Astrocyte (in vitro differentiated cells and primary cell): ENCODE results near the gene UBE2E3. TPM values are rescaled to one million over a fixed set of nuclear protein-coding genes. Genes with fewer than 3 reads are reported as not detected.

Source experiments
- DNase-seq: peaks from one replicate; pipeline ENCODE4 v3.0.0-alpha.2; 2010; ENCODE audit warnings: low read depth
- FAIRE-seq: peaks from 2 replicates; lab custom pipeline; 2011; peaks lifted over from hg19 to GRCh38; lab: Jason Lieb, UNC
- H2AFZ ChIP-seq: 2 replicates; pipeline ENCODE4 v1.6.0; 2012; ENCODE audit warnings: low read depth, low read length, inconsistent platforms
- H3K27ac ChIP-seq: 2 replicates; pipeline ENCODE4 v1.5.1; 2011; ENCODE audit warnings: low read depth, low read length, inconsistent platforms
- H3K27me3 ChIP-seq: 2 replicates; pipeline ENCODE4 v1.6.0; 2011; ENCODE audit warnings: low read length, inconsistent platforms; ENCODE audit not compliant: insufficient read depth
- H3K36me3 ChIP-seq: 2 replicates; pipeline ENCODE4 v1.5.1; 2011; ENCODE audit warnings: low read length, inconsistent platforms; ENCODE audit not compliant: insufficient read depth
- H3K4me1 ChIP-seq: 2 replicates; pipeline ENCODE4 v1.5.1; 2011; ENCODE audit warnings: low read length, inconsistent platforms; ENCODE audit not compliant: insufficient read depth
- H3K4me2 ChIP-seq: 2 replicates; pipeline ENCODE4 v1.6.0; 2012; ENCODE audit warnings: low read length, inconsistent platforms
- H3K4me3 ChIP-seq: 2 replicates; pipeline ENCODE4 v1.5.1; 2011; ENCODE audit warnings: low read depth, mild to moderate bottlenecking, low read length, inconsistent platforms; ENCODE audit not compliant: insufficient read depth
- H3K79me2 ChIP-seq: 2 replicates; pipeline ENCODE4 v1.6.0; 2012; ENCODE audit warnings: mild to moderate bottlenecking, low read length, inconsistent platforms; ENCODE audit not compliant: insufficient read depth
- H3K9ac ChIP-seq: 2 replicates; pipeline ENCODE4 v1.6.0; 2012; ENCODE audit warnings: mild to moderate bottlenecking, low read length, inconsistent platforms
- H3K9me3 ChIP-seq: 2 replicates; pipeline ENCODE4 v1.5.1; 2012; ENCODE audit warnings: low read depth, mild to moderate bottlenecking, low read length, inconsistent platforms; ENCODE audit not compliant: insufficient read depth
- H4K20me1 ChIP-seq: 2 replicates; pipeline ENCODE4 v1.6.0; 2012; ENCODE audit warnings: low read length, inconsistent platforms; ENCODE audit not compliant: insufficient read depth
- H3K27ac Mint-ChIP-seq: one replicate; pipeline ENCODE4 v1.8.0; 2021; ENCODE audit warnings: mild to moderate bottlenecking, mixed read lengths; ENCODE audit not compliant: unreplicated experiment
- H3K27me3 Mint-ChIP-seq: one replicate; pipeline ENCODE4 v1.8.0; 2021; ENCODE audit warnings: low read depth, mixed read lengths; ENCODE audit not compliant: unreplicated experiment
- H3K36me3 Mint-ChIP-seq: one replicate; pipeline ENCODE4 v1.8.0; 2021; ENCODE audit warnings: low read depth, mixed read lengths; ENCODE audit not compliant: unreplicated experiment
- H3K4me1 Mint-ChIP-seq: one replicate; pipeline ENCODE4 v1.8.0; 2021; ENCODE audit warnings: low read depth, mixed read lengths; ENCODE audit not compliant: unreplicated experiment
- H3K4me3 Mint-ChIP-seq: one replicate; pipeline ENCODE4 v1.8.0; 2021; ENCODE audit warnings: mild to moderate bottlenecking, moderate library complexity, mixed read lengths; ENCODE audit not compliant: unreplicated experiment
- H3K9me3 Mint-ChIP-seq: one replicate; pipeline ENCODE4 v1.8.0; 2021; ENCODE audit warnings: mild to moderate bottlenecking, mixed read lengths; ENCODE audit not compliant: unreplicated experiment
- CTCF ChIP-seq: IDR thresholded peaks from 2 replicates; pipeline ENCODE4 v1.5.1; 2011; ENCODE audit warnings: low read depth, mild to moderate bottlenecking, inconsistent platforms, low read length, moderate library complexity; ENCODE audit not compliant: insufficient read depth
- EZH2 ChIP-seq: IDR thresholded peaks from 2 replicates; pipeline ENCODE4 v1.6.1; 2012; ENCODE audit warnings: mild to moderate bottlenecking, low read length, inconsistent platforms; ENCODE audit not compliant: insufficient read depth
- total RNA-seq: library from RNA; stranded (reverse); gene quantifications from 2 replicates; pipeline ENCODE4 v1.2.1, GENCODE V29; 2021

The UBE2E3 gene
- total RNA-seq, 1 donor from 2014 or later = 140 TPM

GRCh38 chr2:181095486-181095885 lies 115.1 kb downstream of the UBE2E3 start:
- Histone ChIP-seq H4K20me1 (no peaks in the 10 kb centered on the region), H3K79me2 (no peaks in the 10 kb centered on the region), H3K36me3 (no peaks in the 10 kb centered on the region), H3K9ac (no peak overlapping the region), H3K4me3 (no peak overlapping the region), H3K4me1 (no peaks in the 10 kb centered on the region), H3K9me3 (no peaks in the 10 kb centered on the region), H3K27ac (no peak overlapping the region), H3K27me3 (no peaks in the 10 kb centered on the region), H2AFZ (no peak overlapping the region), H3K4me2 (no peak overlapping the region)
- no peak for TF ChIP-seq EZH2
- no peak for TF ChIP-seq CTCF
- Mint-ChIP-seq H3K9me3 (peaks cover 19% of the 10 kb centered on the region), H3K4me3 (no peak overlapping the region), H3K36me3 (peaks cover 2% of the 10 kb centered on the region), H3K4me1 (no peaks in the 10 kb centered on the region), H3K27ac (no peak overlapping the region), H3K27me3 (no peaks in the 10 kb centered on the region)
- DNase-seq (no peak), FAIRE-seq (peak; percentile 43)

GRCh38 chr2:181103659-181104058 lies 123.3 kb downstream of the UBE2E3 start:
- Histone ChIP-seq H3K4me1 (peaks cover 15% of the 10 kb centered on the region), H4K20me1 (no peaks in the 10 kb centered on the region), H3K9me3 (no peaks in the 10 kb centered on the region), H3K9ac (no peak overlapping the region), H3K36me3 (no peaks in the 10 kb centered on the region), H2AFZ (no peak overlapping the region), H3K4me3 (no peak overlapping the region), H3K27me3 (no peaks in the 10 kb centered on the region), H3K79me2 (no peaks in the 10 kb centered on the region), H3K27ac (no peak overlapping the region), H3K4me2 (no peak overlapping the region)
- DNase-seq (no peak), FAIRE-seq (no peak)
- H3K9me3 Mint-ChIP-seq = no peaks in the 10 kb centered on the region
- H3K4me1 Mint-ChIP-seq = peaks cover 17% of the 10 kb centered on the region
- H3K4me3 Mint-ChIP-seq = no peak overlapping the region
- no peaks in the 10 kb centered on the region for H3K27me3 Mint-ChIP-seq
- TF ChIP-seq EZH2 = no peak
- TF ChIP-seq CTCF = no peak
- no peaks in the 10 kb centered on the region for H3K36me3 Mint-ChIP-seq
- no peak overlapping the region for H3K27ac Mint-ChIP-seq

- TF ChIP-seq EZH2 (no peak), CTCF (peak; percentile 79)
- Mint-ChIP-seq H3K4me1 (peaks cover 17% of the 10 kb centered on the region), H3K27ac (no peak overlapping the region), H3K4me3 (no peak overlapping the region), H3K27me3 (no peaks in the 10 kb centered on the region), H3K9me3 (no peaks in the 10 kb centered on the region), H3K36me3 (no peaks in the 10 kb centered on the region)
- Histone ChIP-seq H3K4me1 (peaks cover 15% of the 10 kb centered on the region), H4K20me1 (no peaks in the 10 kb centered on the region), H2AFZ (no peak overlapping the region), H3K9ac (no peak overlapping the region), H3K79me2 (no peaks in the 10 kb centered on the region), H3K4me2 (no peak overlapping the region), H3K9me3 (no peaks in the 10 kb centered on the region), H3K36me3 (no peaks in the 10 kb centered on the region), H3K27me3 (no peaks in the 10 kb centered on the region), H3K4me3 (no peak overlapping the region), H3K27ac (no peak overlapping the region)
- peak; percentile 60 for FAIRE-seq
- DNase-seq = peak; percentile 41
Observed at GRCh38 chr2:181104512-181105115, 124.2 kb downstream of the UBE2E3 start.
